GM23338 (cell line): ENCODE measurements around the gene OR52K1. TPM values are rescaled to one million over a fixed set of nuclear protein-coding genes. Genes with fewer than 3 reads are reported as not detected.

ENCODE experiments used
- ATAC-seq: fragments of 200-7000 bp; cut with Tn5 transposase; 3 replicates; pipeline ENCODE4 v1.9.1; 2020
- DNase-seq: peaks from one replicate; pipeline ENCODE4 v3.0.0-alpha.2; 2015; ENCODE audit warnings: low spot score
- H2AFZ ChIP-seq: fragments of 200-600 bp; sonication (generic); 2 replicates; pipeline ENCODE4 v1.8.0; 2016; ENCODE audit warnings: antibody characterized with exemption, mild to moderate bottlenecking, moderate library complexity
- H3F3A ChIP-seq: fragments of 200-600 bp; sonication (generic); replicated peaks from 2 replicates; pipeline ENCODE4 v1.8.0; 2017; ENCODE audit warnings: antibody characterized with exemption, mixed run types, low read depth
- H3K27ac ChIP-seq: fragments of 200-600 bp; sonication (generic); 2 replicates; pipeline ENCODE4 v1.6.1; 2016; ENCODE audit warnings: low read depth
- H3K27me3 ChIP-seq: fragments of 200-600 bp; sonication (generic); 2 replicates; pipeline ENCODE4 v1.8.0; 2016; ENCODE audit warnings: mild to moderate bottlenecking, mixed run types, moderate library complexity; ENCODE audit not compliant: insufficient read depth
- H3K36me3 ChIP-seq: fragments of 200-600 bp; sonication (generic); 2 replicates; pipeline ENCODE4 v1.8.0; 2016; ENCODE audit warnings: mild to moderate bottlenecking; ENCODE audit not compliant: insufficient read depth
- H3K4me1 ChIP-seq: fragments of 200-600 bp; sonication (generic); 2 replicates; pipeline ENCODE4 v1.8.0; 2016; ENCODE audit warnings: mild to moderate bottlenecking, moderate library complexity; ENCODE audit not compliant: insufficient read depth
- H3K4me2 ChIP-seq: fragments of 200-600 bp; sonication (generic); 2 replicates; pipeline ENCODE4 v1.7.1; 2017; ENCODE audit warnings: mixed run types
- H3K4me3 ChIP-seq: fragments of 200-600 bp; sonication (generic); 2 replicates; pipeline ENCODE4 v1.6.1; 2016; ENCODE audit warnings: mixed run types
- H3K79me2 ChIP-seq: fragments of 200-600 bp; sonication (generic); replicated peaks from 2 replicates; pipeline ENCODE4 v1.8.0; 2017; ENCODE audit warnings: mild to moderate bottlenecking; ENCODE audit not compliant: insufficient read depth
- H3K9me2 ChIP-seq: fragments of 200-600 bp; sonication (generic); 2 replicates; pipeline ENCODE4 v1.8.0; 2017; ENCODE audit not compliant: insufficient read depth
- H4K20me1 ChIP-seq: fragments of 200-600 bp; sonication (generic); replicated peaks from 2 replicates; pipeline ENCODE4 v1.8.0; 2017; ENCODE audit warnings: mild to moderate bottlenecking; ENCODE audit not compliant: insufficient read depth
- H3K27ac Mint-ChIP-seq: 2 replicates; pipeline ENCODE4 v1.8.0; 2020; ENCODE audit warnings: inconsistent platforms, mild to moderate bottlenecking, moderate library complexity, mixed read lengths
- H3K27me3 Mint-ChIP-seq: 3 replicates; pipeline ENCODE4 v1.8.0; 2022; ENCODE audit warnings: low read depth, mild to moderate bottlenecking, moderate library complexity, mixed read lengths, inconsistent platforms; ENCODE audit not compliant: insufficient read depth, poor library complexity
- H3K36me3 Mint-ChIP-seq: 3 replicates; pipeline ENCODE4 v1.8.0; 2021; ENCODE audit warnings: low read depth, mild to moderate bottlenecking, inconsistent platforms, moderate library complexity, mixed read lengths
- H3K4me1 Mint-ChIP-seq: 3 replicates; pipeline ENCODE4 v1.8.0; 2020; ENCODE audit warnings: mild to moderate bottlenecking, inconsistent platforms, mixed read lengths
- H3K4me3 Mint-ChIP-seq: 3 replicates; pipeline ENCODE4 v1.8.0; 2021; ENCODE audit warnings: moderate library complexity, mild to moderate bottlenecking, inconsistent platforms, mixed read lengths
- H3K9me3 Mint-ChIP-seq: 3 replicates; pipeline ENCODE4 v1.8.0; 2020; ENCODE audit warnings: moderate library complexity, mild to moderate bottlenecking, inconsistent platforms, mixed read lengths
- CTCF ChIP-seq, 2 experiments: fragments of 200-600 bp in 1 of 2; sonication (generic) in 1 of 2; conservative IDR thresholded peaks; 2 replicates each; pipeline versions ENCODE4 v1.5.1 to v1.6.1; 2016 to 2017; ENCODE audit warnings: antibody characterized with exemption in 2 of 2, low read depth in 2 of 2, mild to moderate bottlenecking in 2 of 2, moderate library complexity in 1 of 2
- ETS1 ChIP-seq: IDR thresholded peaks from 2 replicates; pipeline ENCODE4 v1.6.1; 2016; ENCODE audit warnings: antibody characterized with exemption
- EZH2 ChIP-seq: fragments of 200-600 bp; sonication (generic); IDR thresholded peaks from one replicate; pipeline ENCODE4 v1.8.0; 2017; ENCODE audit warnings: antibody characterized with exemption, mild to moderate bottlenecking, low read depth; ENCODE audit not compliant: unreplicated experiment
- JUNB ChIP-seq: IDR thresholded peaks from one replicate; pipeline ENCODE4 v1.6.1; 2016; ENCODE audit warnings: antibody characterized with exemption; ENCODE audit not compliant: unreplicated experiment
- NANOG ChIP-seq: IDR thresholded peaks from 2 replicates; pipeline ENCODE4 v1.6.1; 2016; ENCODE audit warnings: antibody characterized with exemption, borderline replicate concordance
- POLR2AphosphoS5 ChIP-seq: IDR thresholded peaks from 2 replicates; pipeline ENCODE4 v1.6.1; 2016; ENCODE audit warnings: antibody characterized with exemption, low read depth
- REST ChIP-seq: IDR thresholded peaks from one replicate; pipeline ENCODE4 v1.6.1; 2018; ENCODE audit warnings: antibody characterized with exemption; ENCODE audit not compliant: unreplicated experiment
- STAT1 ChIP-seq: IDR thresholded peaks from one replicate; pipeline ENCODE4 v1.6.1; 2016; ENCODE audit warnings: antibody characterized with exemption; ENCODE audit not compliant: unreplicated experiment
- ZNF114 ChIP-seq: fragments of 250-450 bp; sonication (Bioruptor Pico); IDR thresholded peaks from 2 replicates; pipeline ENCODE4 v1.5.0; 2020; ENCODE audit warnings: mild to moderate bottlenecking, moderate library complexity
- ZNF331 ChIP-seq: fragments of 250-450 bp; sonication (Bioruptor Pico); IDR thresholded peaks from 2 replicates; pipeline ENCODE4 v1.5.0; 2020; ENCODE audit warnings: low read depth, mild to moderate bottlenecking, moderate library complexity
- polyA plus RNA-seq: library from polyadenylated mRNA; unstranded; fragments of >200 nt; fragmentation: Nextera tagmentation; extraction: Ambion mirVana; gene quantifications from 2 replicates; pipeline ENCODE4 v1.2.1, GENCODE V29; 2016
- total RNA-seq: library from RNA; depleted of rRNA; stranded (reverse); fragments of >200 nt; shearing (Covaris generic); gene quantifications from 2 replicates; pipeline ENCODE4 v1.2.3, GENCODE V29; 2014

OR52K1 gene
- total and polyA plus RNA-seq, 2 experiments from 2014 or later: not detected

- TF ChIP-seq REST (no peak), EZH2 (no peak), NANOG (no peak)
Observed at GRCh38 chr11:4454021-4454420, 28.4 kb upstream of the OR52K1 start (continued).

GRCh38 chr11:4455419-4455818 is 27.0 kb upstream of the OR52K1 start:
- peaks cover 4% of the 10 kb centered on the region for H3K27me3 Mint-ChIP-seq
- ATAC-seq: no peak
- H3K4me3 ChIP-seq: no peak overlapping the region
- TF ChIP-seq POLR2AphosphoS5 (no peak), CTCF (conservative IDR thresholded peaks at IDR 0.05; ENCODE audit: low read depth in 2 of 2) (no peak), ZNF114 (CRISPR knock-in tag) (no peak), JUNB (no peak), ETS1 (no peak), ZNF331 (CRISPR knock-in tag) (no peak), REST (no peak), STAT1 (no peak), EZH2 (no peak)

More at GRCh38 chr11:4455419-4455818, 27.0 kb upstream of the OR52K1 start:
- Mint-ChIP-seq H3K4me3 (no peak overlapping the region), H3K4me1 (no peaks in the 10 kb centered on the region), H3K9me3 (peaks cover 23% of the 10 kb centered on the region), H3K27ac (no peak overlapping the region), H3K36me3 (peaks cover 10% of the 10 kb centered on the region; the same call in 2 of the 3 replicates)
- Histone ChIP-seq H3K36me3 (no peaks in the 10 kb centered on the region), H3F3A (no peaks in the 10 kb centered on the region), H3K4me2 (no peak overlapping the region), H3K27ac (no peak overlapping the region), H3K27me3 (no peaks in the 10 kb centered on the region), H3K79me2 (no peaks in the 10 kb centered on the region), H3K4me1 (0 out of 2 replicates have a peak, but pooled peaks cover 4% of the 10 kb centered on the region), H2AFZ (no peak overlapping the region), H4K20me1 (no peaks in the 10 kb centered on the region), H3K9me2 (peaks cover 14% of the 10 kb centered on the region)
- no peak for DNase-seq
